OCI-LY7 (cell line): ENCODE measurements around the gene DGUOK.

ENCODE experiments used
- CTCF ChIP-seq: fragments of 200-600 bp; sonication (generic); conservative IDR thresholded peaks from 2 replicates; pipeline ENCODE4 v1.5.1; 2014; ENCODE audit warnings: mild to moderate bottlenecking, antibody characterized with exemption, low read length, moderate library complexity, mixed read lengths
- EZH2phosphoT487 ChIP-seq: fragments of 200-600 bp; sonication (generic); IDR thresholded peaks from 2 replicates; pipeline ENCODE4 v1.6.1; 2018; ENCODE audit warnings: low read depth, borderline replicate concordance, mild to moderate bottlenecking, mixed run types, antibody characterized with exemption, low read length, moderate library complexity, mixed read lengths

- TF ChIP-seq CTCF (no peak), EZH2phosphoT487 (no peak)
Observed at GRCh38 chr2:73976803-73977202, 50.1 kb downstream of the DGUOK start.
